NCI-H2227 treated with DMSO at 0.1 percent for 48 hours (cell line): ENCODE data around the gene SLC25A41.
"Not testable (repeated sequence)": the region's sequence is repeated elsewhere in the genome, so short reads cannot be mapped to it uniquely, and the experiment has no call there.

Experiments used
- DNase-seq: peaks from one replicate; lab custom pipeline; 2025; lab: John Stamatoyannopoulos, UW

SLC25A41 gene

GRCh38 chr19:6412061-6412446 is 21.5 kb downstream of the SLC25A41 start:
- no peak for DNase-seq

DNA sequence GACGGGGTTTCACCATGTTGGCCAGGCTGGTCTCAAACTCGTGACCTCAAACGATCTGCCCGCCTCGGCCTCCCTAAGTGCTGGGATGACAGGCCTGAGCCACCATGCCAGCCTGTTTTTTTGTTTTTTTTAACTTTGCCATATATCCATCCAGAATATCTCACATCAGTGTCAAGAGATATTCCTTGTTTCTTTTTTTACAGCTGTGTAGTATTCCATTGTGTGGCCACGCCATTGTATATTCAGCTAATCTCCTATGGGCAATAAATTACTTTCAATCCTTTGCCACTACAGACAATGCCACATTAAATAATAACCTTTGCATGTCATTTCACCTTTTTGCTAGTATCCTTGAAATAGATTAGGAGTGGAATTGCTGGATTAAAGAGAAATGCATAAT is 24.2 kb downstream of the SLC25A41 start:
- no peak for DNase-seq

- no peak for DNase-seq
Measured at GRCh38 chr19:6406401-6406800, 27.2 kb downstream of the SLC25A41 start.

- DNase-seq = peak; percentile 27
Measured at GRCh38 chr19:6402837-6403608, 30.5 kb downstream of the SLC25A41 start.

DNA sequence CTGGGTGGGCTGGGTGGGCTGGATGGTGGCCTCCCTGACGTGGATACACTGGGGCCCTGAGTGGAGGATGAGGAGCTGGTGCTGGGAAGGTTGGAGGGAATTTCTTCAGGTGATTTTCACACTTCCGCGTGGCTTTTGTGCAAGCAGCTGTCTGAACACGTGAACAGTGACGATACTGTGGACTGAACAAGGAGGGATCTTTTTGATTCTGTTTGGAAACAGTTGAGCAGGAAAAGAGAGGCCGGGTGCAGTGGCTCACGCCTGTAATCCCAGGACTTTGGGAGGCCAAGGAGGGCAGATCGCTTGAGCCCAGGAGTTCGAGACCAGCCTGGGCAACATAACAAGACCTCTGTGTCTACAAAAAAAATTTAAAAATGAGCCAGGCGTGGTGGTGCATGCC is 31.5 kb downstream of the SLC25A41 start:
- no peak for DNase-seq

DNA sequence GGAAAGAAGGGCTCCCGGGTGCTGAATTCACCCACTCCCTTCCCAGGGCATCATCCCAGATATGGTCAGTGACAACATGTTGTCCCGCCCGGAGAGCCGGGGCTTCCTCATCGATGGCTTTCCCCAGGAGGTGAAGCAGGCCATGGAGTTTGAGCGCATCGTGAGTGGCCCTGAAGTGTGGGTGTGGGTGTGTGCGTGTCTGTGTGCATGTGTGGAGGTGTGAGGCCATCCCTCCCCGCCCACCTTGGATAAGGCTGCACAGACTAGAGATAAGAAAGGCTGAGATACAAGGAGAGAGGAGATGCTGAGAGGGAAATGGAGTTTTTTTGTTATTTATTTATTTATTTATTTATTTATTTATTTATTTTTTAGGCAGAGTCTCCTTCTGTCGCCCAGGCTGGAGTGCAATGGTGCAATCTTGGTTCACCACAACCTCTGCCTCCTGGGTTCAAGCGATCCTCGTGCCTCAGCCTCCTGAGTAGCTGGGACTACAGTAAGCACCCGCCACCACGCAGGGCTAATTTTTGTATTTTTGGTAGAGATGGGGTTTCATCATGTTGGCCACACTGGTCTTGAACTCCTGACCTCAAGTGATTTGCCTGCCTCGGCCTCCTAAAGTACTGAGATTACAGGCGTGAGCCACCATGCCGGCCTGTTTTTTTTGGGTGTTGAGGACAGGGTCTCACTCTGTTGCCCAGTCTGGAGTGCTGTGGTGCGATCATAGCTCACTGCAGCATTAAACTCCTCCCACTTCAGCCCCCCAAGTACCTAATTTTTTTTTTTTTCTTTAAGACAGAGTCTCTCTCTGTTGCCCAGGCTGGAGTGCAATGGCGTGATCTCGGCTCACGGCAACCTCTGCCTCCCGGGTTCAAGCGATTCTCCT is 33.3 kb downstream of the SLC25A41 start:
- not testable (repeated sequence) for DNase-seq

DNA sequence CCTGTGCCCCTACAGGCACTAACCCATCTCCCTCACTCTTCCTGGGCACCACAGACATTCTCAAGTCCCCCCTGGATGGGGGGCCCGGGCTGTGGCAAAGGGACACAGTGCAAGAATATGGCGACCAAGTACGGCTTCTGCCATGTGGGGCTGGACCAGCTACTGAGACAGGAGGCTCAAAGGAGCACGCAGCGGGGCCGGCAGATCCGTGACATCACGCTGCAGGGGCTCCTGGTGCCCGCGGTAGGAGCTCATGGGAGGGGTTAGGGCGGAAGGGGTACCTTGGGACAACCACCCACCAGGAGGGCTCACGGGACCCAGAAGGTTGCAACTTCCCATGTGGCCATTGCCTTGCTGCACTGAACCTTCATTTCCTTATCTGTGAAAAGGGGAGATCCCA is 37.3 kb downstream of the SLC25A41 start:
- no peak for DNase-seq

DNA sequence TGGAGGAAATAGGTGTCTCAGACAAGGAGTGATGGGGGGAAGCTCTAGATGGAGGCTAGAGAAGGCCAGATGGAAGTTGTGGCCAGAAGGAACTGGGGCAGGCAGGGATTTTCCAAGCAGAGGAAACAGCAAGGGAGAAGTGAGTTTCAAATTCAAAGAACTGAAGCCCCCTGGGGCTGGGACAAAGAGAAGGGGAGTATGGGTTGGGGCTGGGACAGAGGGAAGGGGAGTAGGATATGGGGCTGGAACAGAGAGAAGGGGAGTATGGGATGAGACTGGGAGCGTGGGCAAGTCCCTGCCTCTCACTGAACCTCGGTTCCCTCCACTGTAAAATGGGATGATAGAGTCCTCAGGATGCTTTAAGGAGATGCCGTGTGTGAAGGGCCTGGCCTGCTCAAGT is 38.7 kb downstream of the SLC25A41 start:
- DNase-seq = no peak

DNA sequence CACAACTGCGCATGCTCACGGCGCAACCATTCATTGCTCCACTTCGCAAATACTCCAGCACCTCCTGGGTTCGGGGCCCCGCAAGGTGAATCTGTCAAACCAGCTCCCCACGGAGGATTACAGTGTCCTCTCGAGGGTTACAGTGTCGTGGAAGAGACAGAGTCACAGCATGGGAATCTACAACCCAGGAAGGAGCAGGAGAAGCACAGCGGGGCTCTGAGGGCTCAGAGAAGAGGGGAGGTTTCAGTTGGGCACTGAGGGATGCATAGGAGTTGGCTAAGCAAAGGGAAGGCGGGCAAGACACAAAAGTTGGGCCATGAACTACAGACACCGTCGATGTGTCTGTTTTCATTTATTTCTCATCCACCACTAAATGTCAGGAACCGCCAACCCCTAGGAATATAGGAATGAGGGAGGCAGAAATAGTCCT is 39.6 kb downstream of the SLC25A41 start:
- DNase-seq = no peak

GRCh38 chr19:6393074-6393982 is 40.2 kb downstream of the SLC25A41 start, which contains the start of gene GTF2F1:
Gene GTF2F1 (minus strand): TSS chr19:6393164. CDS start chr19:6392995, 169 bp downstream.
- DNase-seq = peak; percentile 95

GRCh38 chr19:6392221-6393073 is 41.1 kb downstream of the SLC25A41 start:
- DNase-seq = no peak

GRCh38 chr19:6387372-6387771 is 46.2 kb downstream of the SLC25A41 start:
- no peak for DNase-seq

GRCh38 chr19:6384381-6384780 is 49.2 kb downstream of the SLC25A41 start:
- no peak for DNase-seq

GRCh38 chr19:6383188-6383587 is 50.4 kb downstream of the SLC25A41 start:
- no peak for DNase-seq

GRCh38 chr19:6381030-6381750 is 52.4 kb downstream of the SLC25A41 start:
- no peak for DNase-seq

GRCh38 chr19:6379744-6380143 is 53.8 kb downstream of the SLC25A41 start:
- no peak for DNase-seq

- DNase-seq = no peak
Measured at GRCh38 chr19:6378486-6378885, 55.1 kb downstream of the SLC25A41 start.

DNA sequence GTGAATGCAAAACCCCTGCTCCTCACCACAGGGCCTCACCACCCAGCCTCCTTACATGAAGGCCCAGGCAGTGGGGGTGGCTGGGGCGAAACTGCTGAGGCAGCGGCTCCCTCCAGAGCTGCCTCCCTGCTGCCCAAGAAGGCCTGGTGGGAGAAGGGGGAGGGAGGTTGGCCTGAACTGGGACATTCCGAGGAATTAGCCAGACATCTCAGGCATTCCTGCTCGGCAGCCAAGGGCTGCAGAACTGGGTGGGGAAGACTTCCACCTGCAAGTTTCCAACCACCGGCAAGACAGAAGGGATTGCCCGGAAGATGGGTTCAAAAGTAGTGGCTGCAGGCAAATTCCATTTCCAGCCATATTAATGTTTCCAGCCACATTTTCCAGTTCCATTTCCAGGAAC is 55.5 kb downstream of the SLC25A41 start:
- DNase-seq = no peak

GRCh38 chr19:6376512-6377190 is 56.9 kb downstream of the SLC25A41 start:
- peak; percentile 8 for DNase-seq
